NB4 (cell line): ENCODE measurements around the gene DGKI.

Experiments used
- DNase-seq: peaks from one replicate; pipeline ENCODE4 v3.0.0; 2010; ENCODE audit warnings: low read depth
- H3K4me3 ChIP-seq: one replicate; pipeline ENCODE4 v1.5.1; 2011; ENCODE audit warnings: mild to moderate bottlenecking, low read depth, low read length, moderate library complexity
- MYC ChIP-seq: IDR thresholded peaks from 2 replicates; pipeline ENCODE4 v1.6.1; 2011; ENCODE audit warnings: low read depth, low read length
- POLR2A ChIP-seq: IDR thresholded peaks from 2 replicates; pipeline ENCODE4 v1.6.1; 2011; ENCODE audit warnings: mild to moderate bottlenecking; ENCODE audit not compliant: insufficient read length; ENCODE audit errors: extremely low read depth
- TF ChIP-seq, protein P1 (sequence below): IDR thresholded peaks from 2 replicates; pipeline ENCODE4 v1.6.1; 2011; ENCODE audit warnings: low read depth, low read length
- TF ChIP-seq, protein P2 (sequence below): IDR thresholded peaks from one replicate; pipeline ENCODE4 v1.5.1; 2012; ENCODE audit warnings: low read depth, low read length

Gene DGKI

DNA sequence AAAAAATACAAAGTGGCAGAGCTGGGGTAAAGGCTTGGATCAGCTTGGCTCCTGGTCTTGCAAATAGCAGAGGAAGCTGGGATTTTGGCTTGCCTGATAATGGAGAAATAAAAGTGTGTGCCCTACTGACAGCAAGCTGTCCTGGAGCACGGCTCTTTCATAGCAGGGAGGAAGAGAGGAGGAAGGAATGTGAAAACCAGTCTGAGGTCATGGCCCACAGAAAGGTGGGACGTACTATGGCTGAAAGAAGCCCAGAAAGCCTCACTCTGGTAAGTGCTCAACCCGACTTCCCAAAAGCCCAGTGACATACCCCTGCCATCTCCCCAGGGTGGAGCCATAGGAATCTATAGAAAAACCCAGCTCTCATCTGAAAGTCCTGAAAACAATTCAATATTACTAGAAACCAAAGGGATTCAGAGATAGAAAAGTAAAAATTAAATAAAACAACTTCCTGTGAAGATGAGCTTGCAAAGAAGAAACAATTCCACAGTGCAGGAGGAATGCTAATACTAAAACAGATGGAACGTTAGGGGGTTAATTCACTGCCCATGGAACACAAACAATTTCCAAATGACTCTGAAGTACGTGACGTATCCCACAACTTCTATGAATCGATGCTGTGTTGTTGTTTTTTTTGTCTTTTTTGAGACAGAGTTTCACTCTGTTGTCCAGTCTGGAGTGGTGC, 256.6 kb downstream of the DGKI start:
- no peak for DNase-seq
- TF ChIP-seq POLR2A, result no peak
- TF ChIP-seq, protein P1, sequence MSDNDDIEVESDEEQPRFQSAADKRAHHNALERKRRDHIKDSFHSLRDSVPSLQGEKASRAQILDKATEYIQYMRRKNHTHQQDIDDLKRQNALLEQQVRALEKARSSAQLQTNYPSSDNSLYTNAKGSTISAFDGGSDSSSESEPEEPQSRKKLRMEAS, result no peak
- TF ChIP-seq, protein P2, sequence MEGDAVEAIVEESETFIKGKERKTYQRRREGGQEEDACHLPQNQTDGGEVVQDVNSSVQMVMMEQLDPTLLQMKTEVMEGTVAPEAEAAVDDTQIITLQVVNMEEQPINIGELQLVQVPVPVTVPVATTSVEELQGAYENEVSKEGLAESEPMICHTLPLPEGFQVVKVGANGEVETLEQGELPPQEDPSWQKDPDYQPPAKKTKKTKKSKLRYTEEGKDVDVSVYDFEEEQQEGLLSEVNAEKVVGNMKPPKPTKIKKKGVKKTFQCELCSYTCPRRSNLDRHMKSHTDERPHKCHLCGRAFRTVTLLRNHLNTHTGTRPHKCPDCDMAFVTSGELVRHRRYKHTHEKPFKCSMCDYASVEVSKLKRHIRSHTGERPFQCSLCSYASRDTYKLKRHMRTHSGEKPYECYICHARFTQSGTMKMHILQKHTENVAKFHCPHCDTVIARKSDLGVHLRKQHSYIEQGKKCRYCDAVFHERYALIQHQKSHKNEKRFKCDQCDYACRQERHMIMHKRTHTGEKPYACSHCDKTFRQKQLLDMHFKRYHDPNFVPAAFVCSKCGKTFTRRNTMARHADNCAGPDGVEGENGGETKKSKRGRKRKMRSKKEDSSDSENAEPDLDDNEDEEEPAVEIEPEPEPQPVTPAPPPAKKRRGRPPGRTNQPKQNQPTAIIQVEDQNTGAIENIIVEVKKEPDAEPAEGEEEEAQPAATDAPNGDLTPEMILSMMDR, result no peak
- TF ChIP-seq MYC, result no peak
- no peak overlapping the region for H3K4me3 ChIP-seq

DNA sequence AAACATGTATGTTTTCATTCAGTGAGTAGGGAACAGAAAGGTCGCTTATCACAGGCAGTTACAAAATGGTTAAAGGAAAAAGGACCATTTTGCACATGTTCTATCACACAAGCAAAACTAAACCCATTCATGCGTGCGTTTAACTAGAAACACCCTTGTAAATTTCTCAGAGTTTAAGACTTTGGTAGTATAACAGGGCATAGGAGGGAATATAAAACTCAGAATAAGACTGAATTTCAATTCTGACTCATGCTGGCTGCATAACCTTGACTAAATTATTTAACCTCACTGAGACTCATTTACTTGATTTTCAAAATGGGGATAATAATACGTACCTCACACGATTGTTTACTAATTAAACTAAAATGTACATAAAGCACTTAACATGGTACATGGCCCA, 259.4 kb downstream of the DGKI start:
- H3K4me3 ChIP-seq, result no peak overlapping the region
- TF ChIP-seq POLR2A, result no peak
- TF ChIP-seq, protein P2, result no peak
- TF ChIP-seq, protein P1, result no peak
- TF ChIP-seq MYC, result no peak
- DNase-seq, result no peak

DNA sequence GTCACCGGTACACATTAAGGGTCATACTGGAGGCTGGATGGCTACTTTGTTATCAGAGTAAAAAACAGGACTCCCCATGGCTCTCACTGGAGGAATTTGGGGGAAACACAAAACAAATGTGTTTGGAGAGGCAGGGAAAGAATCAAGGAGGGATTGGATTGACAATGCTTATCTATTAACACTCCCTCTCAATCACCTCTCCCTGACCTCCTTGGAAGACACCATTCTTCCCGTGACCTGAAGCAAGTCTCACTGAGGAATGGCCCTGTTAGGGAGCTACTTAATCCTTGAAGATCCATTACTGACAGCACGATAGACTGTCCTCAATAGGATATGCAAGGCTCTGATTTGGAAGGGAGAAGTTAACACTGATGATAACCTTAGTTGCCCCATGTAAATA, 261.2 kb downstream of the DGKI start:
- DNase-seq, result no peak
- TF ChIP-seq POLR2A, result no peak
- TF ChIP-seq, protein P2, result no peak
- no peak for TF ChIP-seq MYC
- TF ChIP-seq, protein P1, result no peak
- H3K4me3 ChIP-seq, result no peak overlapping the region

DNA sequence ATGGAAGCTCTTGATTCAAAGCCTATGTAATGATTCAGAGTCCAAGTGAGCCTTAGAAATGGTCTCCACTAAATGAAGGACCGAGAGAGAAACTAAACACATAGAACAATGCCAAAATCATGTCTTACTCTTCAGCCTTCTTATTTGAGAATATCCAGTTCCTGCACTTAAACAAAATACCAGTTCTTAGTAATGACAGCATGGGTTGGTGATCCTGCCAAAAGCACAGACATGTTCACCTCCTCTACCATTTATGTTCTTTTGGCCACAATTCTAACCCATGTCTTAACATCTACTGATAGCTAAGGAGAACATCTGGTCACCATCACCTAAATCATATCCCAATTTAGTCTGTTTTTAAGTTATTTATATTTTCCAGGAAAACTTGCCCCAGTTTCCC, 263.6 kb downstream of the DGKI start:
- DNase-seq, result no peak
- TF ChIP-seq, protein P2, result no peak
- TF ChIP-seq POLR2A, result no peak
- TF ChIP-seq, protein P1, result no peak
- no peak for TF ChIP-seq MYC
- no peak overlapping the region for H3K4me3 ChIP-seq

DNA sequence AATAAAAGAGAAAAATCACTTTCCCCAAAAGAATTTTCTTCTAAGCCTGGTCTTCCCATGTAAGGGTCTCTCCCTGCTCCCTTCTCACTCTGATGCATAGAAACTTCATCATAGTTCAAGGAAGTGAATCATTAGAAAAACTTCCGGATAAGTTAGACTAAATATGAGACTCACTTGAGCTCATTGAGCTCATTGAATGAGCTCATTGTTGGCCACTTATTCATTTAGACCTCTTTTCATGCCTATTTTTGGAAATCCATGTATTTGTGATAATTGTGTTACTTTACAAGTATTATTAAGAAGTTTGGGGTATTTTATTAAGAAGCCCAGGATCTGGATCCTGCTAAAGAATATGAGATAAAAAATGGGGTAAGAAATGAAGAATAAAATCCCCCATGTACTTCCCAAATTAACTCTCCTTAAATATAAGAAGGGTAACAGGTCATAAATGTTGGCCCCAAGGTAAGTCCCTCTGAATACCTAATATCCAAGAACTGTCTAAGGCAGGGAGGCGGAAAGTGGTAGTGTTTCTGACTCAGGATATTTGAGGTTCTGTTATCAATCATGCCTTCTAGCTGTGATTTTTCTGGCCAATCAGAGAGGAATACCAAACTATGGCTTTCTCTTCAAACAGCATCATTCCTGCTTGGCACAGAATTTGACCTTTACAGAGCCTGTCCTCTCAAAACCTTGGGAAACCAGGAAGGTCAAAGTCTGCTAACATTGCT, 266.7 kb downstream of the DGKI start:
- TF ChIP-seq POLR2A, result no peak
- TF ChIP-seq, protein P1, result no peak
- TF ChIP-seq, protein P2, result no peak
- no peak for TF ChIP-seq MYC
- no peak overlapping the region for H3K4me3 ChIP-seq
- no peak for DNase-seq
